NCI-H2227 (cell line): Measurements from ENCODE around the gene SF1.

Source experiments
- DNase-seq: peaks from one replicate; lab custom pipeline; 2025; ENCODE audit not compliant: unreplicated experiment; lab: John Stamatoyannopoulos, UW

The SF1 gene

DNA sequence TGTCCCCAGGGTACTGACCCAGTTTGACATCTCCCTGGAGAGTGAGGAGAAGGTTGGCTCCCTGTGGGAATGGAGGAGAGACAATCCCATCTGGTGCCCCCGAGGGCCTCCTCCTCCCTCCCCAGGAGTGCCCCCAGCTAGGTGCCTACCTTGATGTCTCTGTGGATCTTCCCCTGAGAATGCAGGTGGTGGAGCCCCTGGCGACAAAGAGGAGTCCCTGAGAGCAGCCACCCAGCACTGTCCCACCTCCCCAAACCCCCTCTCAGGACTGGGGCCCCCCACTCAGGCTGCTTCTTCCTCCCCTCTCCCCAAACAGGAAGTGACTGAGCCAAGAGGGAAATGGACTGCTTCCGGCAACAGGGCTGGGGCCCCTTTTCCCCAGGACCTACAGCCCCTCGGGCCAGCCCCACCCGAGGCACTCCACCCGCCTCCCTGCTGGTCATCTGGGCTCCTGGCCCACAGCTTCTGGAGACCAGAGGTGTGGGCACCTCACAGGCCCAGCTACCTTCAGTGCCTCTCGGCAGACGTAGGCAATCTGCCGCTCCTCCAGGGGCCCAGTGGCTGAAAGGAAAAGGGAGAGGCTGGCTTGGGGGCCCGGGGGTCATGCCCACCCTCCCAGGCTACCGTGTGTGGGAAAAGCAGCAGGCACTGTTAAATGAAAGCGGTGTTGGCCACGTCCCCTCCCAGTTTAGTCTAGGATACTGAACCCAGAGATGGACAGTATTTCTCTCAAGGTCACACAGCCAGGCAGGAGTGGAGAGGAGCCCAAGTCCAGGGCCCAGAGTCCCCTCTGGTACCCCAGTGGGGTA lies 23.4 kb upstream of the SF1 start:
- no peak for DNase-seq

DNA sequence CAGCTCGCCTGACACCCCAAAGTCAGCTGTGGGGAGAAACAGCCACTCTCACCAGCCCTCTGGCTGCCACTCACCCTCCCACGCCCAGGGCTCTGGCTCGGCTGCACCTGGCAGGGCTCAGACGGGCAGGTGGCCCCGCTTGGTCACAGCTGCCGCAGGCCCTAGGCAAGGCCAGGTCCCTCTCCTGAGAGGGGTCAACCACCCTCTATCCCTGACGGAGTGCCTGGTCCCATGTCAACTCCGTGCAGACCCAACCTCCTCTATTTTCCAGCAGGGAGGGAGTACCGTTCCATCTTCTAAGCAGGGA lies 22.8 kb upstream of the SF1 start:
- DNase-seq = no peak

DNA sequence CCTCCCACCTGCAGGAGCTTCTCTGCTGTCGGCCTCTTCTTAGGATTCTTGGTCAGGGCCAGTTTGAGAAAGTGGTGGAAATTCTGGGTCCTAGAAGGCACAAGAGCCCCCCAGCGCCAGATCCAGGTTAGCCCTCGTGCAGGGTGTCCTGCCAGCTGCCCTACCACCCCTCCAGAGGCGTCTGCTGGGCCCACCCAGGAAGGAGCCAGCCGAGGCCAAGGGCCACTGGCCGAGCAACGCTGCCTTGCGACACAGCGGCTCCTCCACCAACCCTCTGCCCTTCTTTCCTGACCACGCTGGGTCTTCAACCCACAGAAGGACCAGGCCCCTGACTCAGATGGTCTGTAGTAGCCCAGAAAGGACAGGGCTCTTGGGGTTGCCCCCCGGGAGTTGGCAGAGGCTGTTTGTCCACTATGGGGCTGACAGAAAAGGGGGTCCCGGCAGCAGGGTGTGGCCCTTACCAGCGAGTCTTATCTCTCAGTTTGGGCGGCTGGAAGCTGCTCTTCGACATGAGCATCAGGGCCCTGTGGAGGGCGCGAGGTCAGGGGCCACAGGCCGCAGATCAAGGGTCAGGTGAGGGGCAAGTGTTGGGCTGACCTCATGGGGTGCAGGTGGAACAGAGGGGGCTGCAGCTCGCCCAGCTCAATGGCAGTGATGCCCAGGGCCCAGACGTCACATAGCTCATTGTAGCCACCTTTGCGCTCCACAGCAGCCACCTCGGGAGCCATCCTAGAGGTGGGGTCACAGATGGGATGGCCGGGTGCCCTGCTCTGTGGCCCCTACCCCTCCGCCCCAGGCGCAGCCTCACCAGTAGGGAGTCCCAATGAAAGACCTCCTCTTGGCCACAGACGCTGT lies 22.2 kb upstream of the SF1 start:
- no peak for DNase-seq

DNA sequence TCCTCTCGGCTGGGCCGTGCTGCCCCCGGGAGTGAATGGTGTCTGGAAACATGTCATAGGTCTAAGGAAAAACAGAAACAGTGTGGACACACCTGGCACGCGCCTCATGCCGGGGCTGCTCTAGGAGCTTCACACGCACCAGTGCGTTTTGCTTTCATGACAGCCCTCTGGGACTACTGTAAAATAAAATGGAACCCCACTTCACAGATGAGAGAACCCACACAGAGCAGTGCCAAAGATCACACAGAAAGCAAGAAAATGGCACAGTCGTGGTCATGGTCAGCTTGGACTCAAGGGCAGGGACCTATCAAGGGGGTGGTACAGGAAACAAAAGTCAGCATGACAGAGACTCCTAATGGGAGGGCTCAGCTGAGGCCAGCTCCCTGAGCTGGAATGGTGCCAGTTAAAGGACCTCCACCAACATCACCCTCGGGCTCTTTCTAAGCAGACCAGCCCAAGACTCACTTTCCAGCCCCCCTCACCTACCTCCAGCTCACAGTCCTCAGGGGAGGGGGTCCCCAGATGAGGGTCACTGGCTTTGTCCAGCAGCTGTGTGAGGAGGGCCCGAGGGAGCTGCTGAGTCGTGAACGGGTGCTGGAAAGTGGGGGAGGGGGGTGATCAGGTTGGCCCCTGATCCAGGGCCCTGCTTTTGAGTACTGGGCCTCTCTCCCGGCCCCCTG lies 21.4 kb upstream of the SF1 start:
- peak; percentile 17 for DNase-seq

DNA sequence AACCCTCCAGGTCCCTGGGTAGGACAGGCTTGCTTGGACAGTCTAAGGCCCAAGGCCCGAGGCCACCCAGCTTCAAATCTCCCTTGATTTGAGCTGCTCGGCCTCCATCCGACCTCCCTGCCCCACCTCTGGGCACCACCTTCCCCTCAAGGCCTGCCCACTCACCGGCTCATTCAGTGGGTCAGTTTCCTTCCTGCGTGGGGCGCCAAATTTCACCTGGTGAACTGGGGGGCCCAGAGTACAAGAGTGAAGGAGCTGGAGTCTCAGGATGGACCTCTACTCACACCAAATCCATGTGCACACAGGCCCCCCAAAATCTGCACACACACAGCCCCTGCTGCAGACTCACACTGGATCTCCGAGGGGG lies 20.9 kb upstream of the SF1 start:
- no peak for DNase-seq

DNA sequence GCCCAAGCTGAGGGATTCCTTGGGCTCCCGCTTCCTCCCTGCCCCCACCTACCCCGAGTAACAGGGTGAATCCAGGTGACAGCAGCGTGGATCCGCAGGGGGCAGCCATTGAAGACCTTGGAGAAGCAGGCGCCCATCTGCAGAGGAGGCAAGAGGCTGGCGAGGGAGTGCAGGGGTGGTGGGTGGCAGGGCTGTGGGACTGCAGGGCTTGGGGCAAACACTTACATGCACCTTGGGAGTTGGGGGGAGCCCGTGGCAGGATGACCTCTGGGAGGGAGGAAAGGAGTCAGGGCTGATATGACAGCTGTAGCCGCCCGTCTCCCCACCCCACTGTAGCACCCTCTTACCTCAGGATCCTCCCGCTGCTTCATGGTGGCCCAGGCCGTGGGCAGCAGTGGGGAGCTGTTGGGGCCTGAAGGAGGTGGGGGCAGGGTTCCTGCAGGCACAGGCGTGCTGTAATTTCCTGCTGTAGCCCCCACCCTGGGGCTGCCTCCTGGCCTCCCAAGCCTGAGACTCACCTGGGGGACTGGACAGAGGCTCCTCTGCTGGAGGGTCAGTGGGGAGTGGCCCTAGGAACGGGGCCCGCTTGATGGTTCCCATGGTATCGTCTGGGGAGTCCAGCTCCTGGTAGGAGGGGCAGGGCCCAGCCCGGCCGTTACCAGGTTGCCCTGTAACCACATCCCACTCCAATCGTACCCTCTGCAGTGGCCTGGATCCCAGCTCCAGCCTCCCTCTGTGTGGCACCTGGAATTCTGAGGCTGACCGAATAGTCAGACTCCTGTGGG lies 18.6 kb upstream of the SF1 start:
- no peak for DNase-seq

DNA sequence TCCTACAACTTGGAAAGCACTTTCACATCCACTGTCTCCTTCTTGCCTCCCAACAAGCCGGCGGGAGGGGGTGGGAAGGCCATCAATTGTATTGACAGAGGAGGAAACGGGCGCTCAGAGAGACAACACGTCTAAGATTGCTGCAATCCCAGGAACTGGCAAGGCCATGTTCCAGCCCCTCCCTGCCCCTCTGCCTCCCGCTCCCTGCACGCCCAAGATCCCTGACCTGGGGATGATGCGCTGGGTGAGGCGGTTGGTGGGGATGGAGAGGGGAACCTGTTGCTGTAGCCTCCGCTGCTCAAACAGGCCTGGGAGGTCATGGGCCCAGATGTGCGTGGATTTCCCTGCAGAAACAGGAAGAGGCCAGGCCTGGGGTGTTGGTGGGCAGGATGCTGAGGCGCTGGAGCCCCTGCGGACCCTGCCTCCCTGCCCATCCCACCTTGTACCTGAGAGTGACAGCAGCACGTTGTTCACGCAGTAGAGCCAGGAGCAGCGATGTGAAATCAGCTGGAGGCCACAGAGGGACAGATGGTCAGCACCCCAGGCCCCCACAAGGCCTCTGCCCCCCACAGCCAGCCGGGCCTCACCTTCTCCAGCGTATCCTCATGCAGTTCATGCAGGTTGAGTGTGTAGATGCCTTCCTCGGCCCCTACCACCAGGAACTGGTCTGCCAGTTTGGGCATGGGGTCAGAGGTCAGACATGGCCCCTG lies 17.9 kb upstream of the SF1 start:
- DNase-seq = no peak

DNA sequence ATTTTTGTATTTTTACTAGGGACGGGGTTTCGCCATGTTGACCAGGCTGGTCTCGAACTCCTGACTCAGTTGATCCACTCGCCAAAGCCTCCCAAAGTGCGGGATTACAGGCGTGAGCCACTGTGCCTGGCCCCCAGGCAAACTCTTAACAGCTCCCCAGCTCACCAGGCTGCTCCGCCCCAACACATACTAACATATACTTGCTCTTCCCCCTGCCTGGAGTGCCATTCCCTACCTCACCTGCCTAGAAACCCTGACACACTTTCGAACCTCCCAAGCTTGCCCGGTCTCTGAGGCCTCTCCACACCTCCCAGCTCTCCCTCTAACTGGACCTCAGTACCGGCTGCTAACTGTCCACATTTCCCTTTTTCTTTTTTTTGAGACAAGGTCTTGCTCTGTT lies 16.2 kb upstream of the SF1 start:
- no peak for DNase-seq

DNA sequence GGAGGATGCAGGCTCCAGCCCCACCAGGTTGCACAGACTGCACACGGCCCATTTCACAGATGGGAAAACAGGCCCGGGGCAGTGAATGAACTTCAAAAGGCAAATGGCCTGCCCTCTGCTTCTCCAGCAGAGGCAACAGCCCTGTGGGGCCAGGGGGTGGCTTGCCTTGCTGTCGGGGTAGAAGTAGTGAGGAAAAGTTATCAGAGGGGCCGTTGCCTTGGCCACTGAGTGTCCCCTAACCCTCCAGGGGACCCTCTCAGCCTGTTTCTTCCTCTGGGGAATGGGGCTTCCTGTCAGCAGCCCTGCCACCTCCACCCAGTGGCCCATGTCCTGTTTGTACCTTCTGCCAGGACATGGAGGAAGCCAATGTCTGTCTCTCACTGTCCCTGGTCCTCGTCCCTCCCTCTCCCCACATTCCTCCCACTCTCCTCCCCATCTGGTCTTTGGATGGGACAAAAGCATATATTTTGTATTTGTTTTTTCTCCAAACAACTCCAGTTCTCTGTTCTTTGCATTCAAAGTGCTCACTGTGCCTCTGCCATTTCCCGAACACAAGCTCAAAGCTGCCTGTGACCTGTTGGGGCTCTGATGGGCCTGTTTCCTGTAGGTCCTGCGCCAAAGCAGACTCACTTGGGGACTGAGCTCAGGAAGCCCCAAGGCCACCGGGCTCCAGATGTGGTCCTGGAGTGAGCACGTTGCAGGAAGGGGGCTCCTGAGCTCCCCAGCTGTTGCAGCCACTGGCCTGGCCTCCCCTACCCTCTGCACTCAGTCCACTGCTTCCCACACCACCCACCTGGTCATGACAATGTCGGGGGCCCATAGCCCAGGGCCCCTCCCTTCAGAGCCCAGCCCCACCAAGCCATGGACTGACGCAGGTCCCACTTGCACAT lies 15.2 kb upstream of the SF1 start:
- no peak for DNase-seq

DNA sequence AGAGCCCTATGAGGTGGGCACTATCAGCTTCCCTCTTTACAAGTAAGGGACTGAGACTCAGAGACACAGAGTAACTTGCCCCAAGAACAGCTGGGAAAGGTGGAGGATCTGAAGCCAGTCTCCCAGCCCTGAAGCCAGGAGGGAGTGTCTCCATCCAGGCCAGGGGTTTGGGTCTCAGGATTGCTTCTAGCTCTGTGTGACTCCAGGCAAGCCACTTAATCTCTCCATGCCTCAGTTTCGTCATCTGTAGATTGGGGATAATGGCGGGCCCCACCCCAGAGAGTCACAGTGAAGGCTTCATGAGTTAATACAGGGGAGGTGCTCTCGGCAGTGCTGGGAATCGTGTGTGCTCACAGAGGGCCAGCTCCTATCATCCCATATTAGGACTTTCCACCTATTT lies 14.1 kb upstream of the SF1 start:
- no peak for DNase-seq

DNA sequence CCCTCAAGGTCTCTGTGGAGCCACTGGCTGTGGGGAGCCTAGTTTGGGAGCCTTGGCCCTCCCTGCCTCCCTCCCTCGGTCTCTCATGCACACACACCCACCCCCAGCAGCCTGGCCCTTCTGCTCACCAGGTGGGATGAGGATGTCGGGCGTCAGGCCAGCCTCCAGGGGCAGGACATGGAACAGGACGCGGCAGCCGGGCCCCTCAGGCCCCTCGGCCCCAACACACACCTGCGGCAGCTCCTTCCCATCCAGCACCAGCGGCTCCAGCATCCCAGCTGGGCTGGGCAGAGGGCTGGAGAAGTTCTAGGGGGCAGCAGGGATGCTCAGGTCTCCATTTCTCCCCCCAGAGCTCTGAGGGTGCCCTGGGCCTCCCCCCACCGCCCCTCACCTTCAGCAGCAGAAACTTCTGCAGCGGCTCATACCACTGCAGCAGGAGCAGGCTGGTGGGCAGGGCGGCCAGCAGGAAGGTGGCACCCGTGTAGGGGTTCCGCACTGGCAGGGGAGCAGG lies 13.5 kb upstream of the SF1 start:
- no peak for DNase-seq

DNA sequence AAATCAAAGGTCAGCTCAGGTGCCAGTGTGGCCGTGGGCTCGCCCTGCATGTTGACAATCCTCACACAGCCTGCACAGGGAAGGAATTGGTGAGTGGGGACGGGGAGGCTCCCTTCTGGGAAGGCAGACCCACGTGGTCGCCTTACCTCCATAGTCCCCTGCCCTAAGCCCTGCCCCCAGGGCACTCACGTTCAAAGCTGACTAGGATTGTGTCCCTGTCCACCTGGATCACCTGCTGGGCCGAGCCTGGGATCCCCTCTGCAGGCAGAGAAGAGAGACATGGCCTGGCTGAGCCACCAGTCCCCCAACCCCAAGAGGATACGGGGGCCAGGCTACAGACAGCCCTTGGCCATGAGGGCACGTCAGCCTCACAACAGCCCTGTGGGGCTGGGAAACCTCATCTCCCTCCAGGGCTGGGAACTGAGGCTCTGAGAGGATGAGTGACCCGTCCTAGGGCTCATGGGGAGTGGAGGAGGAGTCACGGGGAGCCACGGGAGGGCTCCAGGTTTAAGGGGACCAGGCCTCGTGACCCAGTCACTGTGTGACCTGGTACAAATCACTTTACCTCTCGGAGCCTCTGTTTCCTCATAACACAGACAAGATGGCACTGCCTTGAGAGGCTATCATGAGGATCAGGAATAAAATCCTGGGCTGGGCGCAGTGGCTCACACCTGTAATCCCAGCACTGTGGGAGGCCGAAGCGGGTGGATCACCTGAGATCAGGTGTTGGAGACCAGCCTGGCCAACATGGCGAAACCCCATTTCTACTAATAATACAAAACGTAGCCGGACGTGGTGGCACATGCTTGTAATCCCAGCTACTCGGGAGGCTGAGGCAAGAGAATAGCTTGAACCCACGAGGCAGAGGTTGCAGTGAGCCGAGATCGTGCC lies 12.1 kb upstream of the SF1 start:
- DNase-seq = no peak

DNA sequence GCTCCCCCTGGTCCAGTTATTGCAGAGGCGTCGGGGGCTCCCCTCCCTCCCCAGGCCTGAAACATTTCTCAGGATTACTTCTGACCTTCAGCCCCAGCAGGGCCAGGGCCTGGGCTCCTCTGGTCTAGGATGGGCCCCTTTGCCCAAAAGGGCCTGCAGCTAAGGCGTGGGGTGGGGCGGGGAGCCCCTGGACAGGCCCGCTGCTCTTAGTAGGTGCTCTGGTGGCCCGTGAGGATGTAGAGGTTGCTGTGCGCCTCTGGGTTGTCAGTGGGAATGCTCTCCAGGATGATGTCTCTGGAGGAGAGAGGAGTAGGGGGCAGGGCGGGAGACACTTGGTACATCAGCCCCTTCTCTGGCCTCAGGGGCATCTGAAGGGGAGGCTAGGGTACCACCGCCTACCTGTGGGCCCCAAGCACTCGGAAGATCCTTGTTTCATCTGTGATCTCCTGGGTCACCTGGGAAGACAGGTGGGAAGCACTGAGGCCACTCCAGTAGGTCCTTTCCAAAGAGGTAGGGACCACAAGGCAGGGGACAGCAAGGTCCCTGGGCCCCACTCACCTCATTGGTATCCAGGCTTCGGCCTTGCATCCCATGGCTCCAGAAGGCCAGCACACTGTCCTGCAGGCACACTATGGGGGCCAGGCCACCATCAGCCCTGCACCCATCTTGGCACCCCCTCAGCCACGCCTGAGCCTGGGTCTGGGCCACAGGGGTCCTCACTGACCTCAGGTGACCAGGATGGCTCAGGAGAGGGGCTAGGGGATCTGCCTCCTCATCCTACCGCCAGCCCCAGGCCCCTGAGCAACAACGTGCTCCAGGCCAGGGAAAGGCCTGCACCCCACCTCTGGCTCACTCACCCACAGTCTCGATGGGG lies 11.2 kb upstream of the SF1 start:
- no peak for DNase-seq

DNA sequence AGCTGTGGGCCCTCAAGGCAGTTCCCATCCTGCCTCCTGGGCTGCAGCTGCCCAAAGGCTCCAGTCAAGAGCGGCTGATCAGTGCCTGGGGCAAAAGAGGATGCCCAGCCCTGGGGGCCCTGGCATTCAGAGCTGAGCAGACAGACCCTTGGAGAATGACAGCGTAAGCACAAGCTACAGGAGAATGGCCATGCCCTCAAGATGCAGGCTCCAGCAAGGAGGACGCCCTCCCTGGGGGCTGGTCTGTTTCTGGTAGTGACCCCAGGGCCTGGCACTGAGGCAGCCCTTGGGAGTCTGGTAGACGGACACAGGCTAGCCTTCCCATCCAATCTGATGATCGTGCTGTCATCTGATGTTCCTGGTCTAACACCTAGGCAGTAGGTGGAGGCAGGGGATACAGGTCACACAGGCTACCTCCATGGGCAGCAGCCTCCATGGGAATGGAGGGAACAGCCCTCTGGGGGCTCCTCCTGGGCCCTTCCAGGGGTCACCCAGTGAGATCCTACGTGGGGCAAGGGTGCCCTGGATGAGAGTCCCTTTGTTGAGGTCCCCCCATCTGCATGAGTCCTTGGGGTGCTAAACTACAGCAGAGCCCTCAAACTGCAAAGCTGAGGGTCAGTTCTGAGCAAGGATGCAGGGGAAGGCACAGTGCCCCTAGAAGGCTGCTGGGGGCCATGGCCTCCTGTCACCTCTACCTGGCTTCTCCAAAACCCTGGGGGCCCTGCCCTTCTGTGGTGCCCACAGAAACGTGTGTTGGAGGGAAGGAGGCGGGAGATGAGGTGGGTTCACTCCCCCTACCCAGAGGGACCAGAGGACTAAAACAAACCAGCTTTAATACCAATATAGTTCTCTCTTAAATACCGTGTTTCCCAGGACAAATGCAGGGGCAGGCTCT lies 10.2 kb upstream of the SF1 start:
- no peak for DNase-seq

DNA sequence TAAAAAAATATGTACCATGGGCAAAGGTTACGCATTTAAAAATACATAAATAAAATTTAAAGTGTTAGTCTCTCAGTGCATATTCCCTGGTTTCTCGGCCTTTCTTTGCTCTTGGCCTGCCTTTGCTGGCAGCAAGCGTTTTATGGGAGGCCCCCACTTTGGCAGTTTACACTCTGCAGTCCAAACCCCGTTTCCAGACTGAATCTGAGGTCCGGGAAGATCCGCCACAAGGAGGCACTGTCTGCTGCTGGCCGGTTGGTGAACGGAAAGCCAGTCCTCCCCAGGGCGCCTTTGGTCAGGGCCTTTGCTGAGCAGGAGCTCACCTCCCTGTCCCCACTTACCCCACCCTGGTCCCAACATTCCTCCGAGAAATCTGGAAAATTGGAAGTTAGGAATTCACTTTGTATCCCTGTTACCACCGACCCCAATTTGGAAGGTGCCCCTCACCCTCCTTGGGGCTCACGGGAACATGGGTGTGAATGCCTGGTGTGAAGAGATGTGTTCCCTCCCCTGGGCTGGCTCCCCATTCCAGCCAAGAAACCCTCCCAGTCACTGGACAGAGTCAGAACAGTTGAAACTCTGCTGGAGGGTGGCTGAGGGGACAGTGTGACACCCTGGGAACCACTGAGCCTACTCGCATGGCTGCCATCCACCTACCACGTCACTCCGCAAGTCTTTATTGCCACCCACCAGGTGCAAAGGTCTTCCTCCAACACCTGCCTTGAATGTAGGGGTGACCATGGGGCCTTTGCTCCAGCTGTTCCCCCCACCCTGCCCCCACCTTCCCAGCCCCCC lies 9.4 kb upstream of the SF1 start:
- DNase-seq = peak; percentile 34

DNA sequence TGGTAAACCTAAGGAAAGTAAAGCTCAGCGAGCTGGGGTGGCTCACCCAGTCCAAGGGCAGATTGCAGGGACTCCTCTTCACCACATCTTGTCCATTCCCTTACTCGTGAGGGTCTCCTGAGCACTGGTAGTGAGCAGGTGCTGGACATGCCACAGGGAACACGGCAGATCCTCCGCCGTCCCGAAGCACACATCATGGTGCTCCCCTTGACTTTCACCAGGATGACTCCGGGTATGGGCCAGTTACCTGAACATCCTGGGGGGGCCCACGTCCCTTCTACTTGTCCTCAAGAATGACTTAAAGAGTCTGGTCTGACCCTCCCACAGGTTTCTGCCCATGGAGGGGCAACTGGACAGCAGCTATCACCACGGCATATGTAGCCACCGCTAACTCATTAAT lies 8.0 kb upstream of the SF1 start:
- DNase-seq = no peak
